Measurements from ENCODE around the gene BSN.

GRCh38 chr3:49611719-49612118 is 57.4 kb downstream of the BSN start:
- TF ChIP-seq ZNF549 (tag by site-specific recombination; IDR thresholded peaks at IDR 0.05) (no peak), ZNF558 (tag by site-specific recombination; IDR thresholded peaks at IDR 0.05) (no peak), CTCF (tag by site-specific recombination; IDR thresholded peaks at IDR 0.05) (no peak), BCL11A (tag by site-specific recombination; IDR thresholded peaks at IDR 0.05; ENCODE audit: low read depth) (no peak)
